Measurements from ENCODE around the gene DUSP8. TPM values are rescaled to one million over a fixed set of nuclear protein-coding genes. Genes with fewer than 3 reads are reported as not detected.

Gene DUSP8
- total RNA-seq, 1 experiment from 2014 or later = 14.0 TPM

DNA sequence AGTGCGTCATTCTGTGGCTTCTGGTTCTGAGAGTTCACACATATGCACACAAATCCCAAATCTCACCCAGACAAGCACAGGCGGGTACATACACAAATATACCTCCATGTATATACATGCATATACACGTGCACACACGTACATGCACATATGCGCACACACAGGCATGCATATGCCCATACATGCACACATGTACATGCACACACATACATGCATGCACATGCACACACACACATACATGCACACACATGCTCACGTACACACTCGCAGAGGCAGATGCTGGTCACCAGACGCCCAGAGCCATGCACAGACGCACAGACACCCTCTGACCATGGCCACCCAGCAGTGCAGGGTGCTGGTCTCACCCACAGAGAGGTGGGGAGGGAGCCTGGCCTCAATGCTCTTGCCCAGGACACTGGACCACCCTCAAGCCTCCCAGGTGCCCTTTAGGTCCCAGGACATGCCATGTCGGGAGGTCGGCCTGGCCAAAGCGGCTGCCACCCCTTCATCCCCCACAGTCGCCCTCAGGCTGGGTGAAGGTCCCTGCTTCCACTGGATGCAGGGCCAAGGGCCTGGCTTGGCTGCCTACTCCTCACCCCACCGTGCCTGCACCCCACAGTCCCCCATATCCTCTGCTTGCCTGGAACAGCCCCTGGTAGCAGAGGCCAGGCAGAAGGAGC lies 9.5 kb downstream of the DUSP8 start:
- no peak overlapping the region for H3K4me3 Mint-ChIP-seq (ENCODE audit: low read depth, unreplicated experiment)
- BruUV-seq (replicated peaks) = no TSS peak
- TF ChIP-seq, protein P1, sequence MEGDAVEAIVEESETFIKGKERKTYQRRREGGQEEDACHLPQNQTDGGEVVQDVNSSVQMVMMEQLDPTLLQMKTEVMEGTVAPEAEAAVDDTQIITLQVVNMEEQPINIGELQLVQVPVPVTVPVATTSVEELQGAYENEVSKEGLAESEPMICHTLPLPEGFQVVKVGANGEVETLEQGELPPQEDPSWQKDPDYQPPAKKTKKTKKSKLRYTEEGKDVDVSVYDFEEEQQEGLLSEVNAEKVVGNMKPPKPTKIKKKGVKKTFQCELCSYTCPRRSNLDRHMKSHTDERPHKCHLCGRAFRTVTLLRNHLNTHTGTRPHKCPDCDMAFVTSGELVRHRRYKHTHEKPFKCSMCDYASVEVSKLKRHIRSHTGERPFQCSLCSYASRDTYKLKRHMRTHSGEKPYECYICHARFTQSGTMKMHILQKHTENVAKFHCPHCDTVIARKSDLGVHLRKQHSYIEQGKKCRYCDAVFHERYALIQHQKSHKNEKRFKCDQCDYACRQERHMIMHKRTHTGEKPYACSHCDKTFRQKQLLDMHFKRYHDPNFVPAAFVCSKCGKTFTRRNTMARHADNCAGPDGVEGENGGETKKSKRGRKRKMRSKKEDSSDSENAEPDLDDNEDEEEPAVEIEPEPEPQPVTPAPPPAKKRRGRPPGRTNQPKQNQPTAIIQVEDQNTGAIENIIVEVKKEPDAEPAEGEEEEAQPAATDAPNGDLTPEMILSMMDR (IDR thresholded peaks at IDR 0.05; ENCODE audit: unreplicated experiment) = no peak
- peaks cover 18% of the 10 kb centered on the region for H3K4me1 Mint-ChIP-seq (ENCODE audit: low read depth, unreplicated experiment)
- H3K27ac Mint-ChIP-seq (ENCODE audit: unreplicated experiment) = no peak overlapping the region
- intact Hi-C loops (cut with micrococcal nuclease; ENCODE audit: unreplicated experiment) = no loop called here
- H3K36me3 Mint-ChIP-seq (ENCODE audit: insufficient read depth, unreplicated experiment) = peaks cover 40% of the 10 kb centered on the region
- no peaks in the 10 kb centered on the region for H3K27me3 Mint-ChIP-seq (ENCODE audit: unreplicated experiment)
- CTCF ChIA-PET = no interaction called here
- DNase-seq = no peak
- H3K9me3 Mint-ChIP-seq (ENCODE audit: low read depth, unreplicated experiment) = no peaks in the 10 kb centered on the region

DNA sequence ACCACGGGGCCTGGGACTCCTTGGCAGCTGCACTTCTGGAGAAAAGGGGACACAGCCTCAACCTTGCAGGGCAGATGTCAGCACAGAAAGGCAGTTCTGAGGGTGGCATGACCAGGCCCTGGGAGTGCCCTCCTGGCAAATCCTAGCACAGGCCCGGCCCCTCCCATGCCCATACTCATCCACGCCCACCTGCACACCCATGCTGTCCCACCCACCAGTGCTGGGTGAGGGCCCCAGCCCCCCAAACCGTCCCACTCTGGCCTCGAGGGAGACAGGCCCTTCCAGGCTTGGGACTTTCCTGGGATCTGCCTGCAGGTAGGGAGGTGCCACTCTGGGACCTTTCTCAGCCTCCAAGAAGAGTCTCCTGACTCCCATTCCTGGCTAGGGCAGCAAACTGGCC lies 10.1 kb downstream of the DUSP8 start:
- Mint-ChIP-seq H3K27me3 (ENCODE audit: unreplicated experiment) (no peaks in the 10 kb centered on the region), H3K4me3 (ENCODE audit: low read depth, unreplicated experiment) (no peak overlapping the region), H3K36me3 (ENCODE audit: insufficient read depth, unreplicated experiment) (peaks cover 38% of the 10 kb centered on the region), H3K9me3 (ENCODE audit: low read depth, unreplicated experiment) (no peaks in the 10 kb centered on the region), H3K4me1 (ENCODE audit: low read depth, unreplicated experiment) (peaks cover 18% of the 10 kb centered on the region), H3K27ac (ENCODE audit: unreplicated experiment) (no peak overlapping the region)
- intact Hi-C loops (cut with micrococcal nuclease; ENCODE audit: unreplicated experiment) = no loop called here
- CTCF ChIA-PET = no interaction called here
- no peak for DNase-seq
- BruUV-seq (replicated peaks) = no TSS peak
- TF ChIP-seq, protein P1 (IDR thresholded peaks at IDR 0.05; ENCODE audit: unreplicated experiment) = no peak

DNA sequence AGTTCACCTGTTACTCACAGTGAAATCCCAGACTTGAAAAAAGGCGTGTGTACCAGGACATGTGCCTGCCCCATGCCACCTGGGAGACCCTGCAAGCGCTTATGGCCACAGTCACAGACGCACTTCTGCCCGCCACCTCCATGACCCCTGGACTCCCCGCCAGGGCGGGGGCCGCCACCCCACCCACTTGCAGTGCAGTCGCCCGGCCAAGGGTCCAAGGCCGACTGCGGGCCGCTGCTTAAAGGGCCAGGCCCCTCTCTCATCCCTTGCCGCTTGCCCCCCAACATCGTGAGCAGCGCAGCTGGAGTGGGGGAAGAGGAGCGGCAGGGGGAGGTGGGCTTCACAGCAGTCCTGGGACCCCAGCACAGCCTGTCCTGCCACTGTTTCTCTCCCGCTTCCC lies 10.8 kb downstream of the DUSP8 start:
- Mint-ChIP-seq H3K27ac (ENCODE audit: unreplicated experiment) (no peak overlapping the region), H3K27me3 (ENCODE audit: unreplicated experiment) (no peaks in the 10 kb centered on the region), H3K9me3 (ENCODE audit: low read depth, unreplicated experiment) (no peaks in the 10 kb centered on the region), H3K36me3 (ENCODE audit: insufficient read depth, unreplicated experiment) (peaks cover 36% of the 10 kb centered on the region), H3K4me1 (ENCODE audit: low read depth, unreplicated experiment) (peaks cover 18% of the 10 kb centered on the region), H3K4me3 (ENCODE audit: low read depth, unreplicated experiment) (no peak overlapping the region)
- intact Hi-C loops (cut with micrococcal nuclease; ENCODE audit: unreplicated experiment) = no loop called here
- no TSS peak for BruUV-seq (replicated peaks)
- TF ChIP-seq, protein P1 (IDR thresholded peaks at IDR 0.05; ENCODE audit: unreplicated experiment) = no peak
- CTCF ChIA-PET = no interaction called here
- DNase-seq = no peak

DNA sequence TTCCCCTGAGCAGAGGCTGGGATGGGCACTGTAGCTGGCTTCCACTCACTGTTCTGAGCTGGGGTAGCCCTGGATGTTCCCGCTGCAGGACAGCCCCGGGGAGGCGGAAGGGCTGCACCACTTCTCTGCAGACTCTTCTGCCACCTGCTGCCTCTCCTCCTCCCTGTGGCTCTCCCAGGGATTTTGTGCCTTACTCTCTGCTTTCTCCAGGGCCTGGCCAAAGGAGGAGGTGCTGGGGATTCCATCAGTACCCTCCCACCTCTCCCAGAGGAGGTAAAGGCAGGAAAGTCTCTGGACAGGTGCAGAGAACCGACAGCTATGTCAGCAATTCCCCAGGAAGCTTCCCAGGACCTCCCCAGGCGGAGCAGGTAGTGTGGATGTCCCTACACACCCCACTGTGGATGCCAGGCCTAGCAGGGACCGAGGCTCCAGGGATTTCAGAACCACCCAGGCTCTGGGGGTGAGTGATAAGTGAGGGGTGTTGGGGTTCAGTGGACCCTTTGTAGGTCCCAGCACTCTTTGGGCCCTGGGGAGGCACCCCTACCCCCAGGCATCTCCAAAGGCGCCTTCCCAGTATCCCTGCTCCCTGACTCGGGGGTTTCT lies 11.3 kb downstream of the DUSP8 start:
- CTCF ChIA-PET = interaction anchor here (4.0 kb wide), 1 partner anchor 13 kb away, joined by 44 read pairs; no protein-coding TSS in a partner anchor
- no peak for DNase-seq
- Mint-ChIP-seq H3K9me3 (ENCODE audit: low read depth, unreplicated experiment) (no peaks in the 10 kb centered on the region), H3K36me3 (ENCODE audit: insufficient read depth, unreplicated experiment) (peaks cover 41% of the 10 kb centered on the region), H3K27ac (ENCODE audit: unreplicated experiment) (no peak overlapping the region), H3K4me3 (ENCODE audit: low read depth, unreplicated experiment) (no peak overlapping the region), H3K27me3 (ENCODE audit: unreplicated experiment) (no peaks in the 10 kb centered on the region), H3K4me1 (ENCODE audit: low read depth, unreplicated experiment) (peaks cover 18% of the 10 kb centered on the region)
- intact Hi-C loops (cut with micrococcal nuclease; ENCODE audit: unreplicated experiment) = no loop called here
- TF ChIP-seq, protein P1 (IDR thresholded peaks at IDR 0.05; ENCODE audit: unreplicated experiment) = no peak
- BruUV-seq (replicated peaks) = no TSS peak
